Measurements from ENCODE around the gene AKNA.

- TF ChIP-seq ZNF317 (CRISPR knock-in tag; IDR thresholded peaks at IDR 0.05; ENCODE audit: borderline replicate concordance, low read depth), result no peak
- TF ChIP-seq SP1 (CRISPR knock-in tag; conservative IDR thresholded peaks at IDR 0.05), result no peak
Observed at GRCh38 chr9:114310471-114311450, 77.0 kb downstream of the AKNA start.
